ENCODE data around the gene FADS1. TPM values are rescaled to one million over a fixed set of nuclear protein-coding genes. Genes with fewer than 3 reads are reported as not detected.

The FADS1 gene
- total and polyA plus RNA-seq, 2 of the 8 experiments (the other 6 are each of a cell fraction or from before 2014, with no cell fraction given) = 115 to 141 TPM

- H2BK120ac ChIP-seq (replicated peaks; ENCODE audit: low read depth, low read length) = no peak overlapping the region
- H3K27me3 ChIP-seq (replicated peaks in 1 of 4; ENCODE audit: control insufficient read depth in 3 of 4, extremely low read depth in 1 of 4, insufficient read depth in 3 of 4, low read length in 3 of 4) = no peaks in the 10 kb centered on the region
- H2AK5ac ChIP-seq (ENCODE audit: low read depth, low read length) = no peak overlapping the region
- ChIA-PET CTCF (ENCODE audit: partially characterized antibody) (interaction anchor here (0.9 to 2.2 kb wide), 6 partner anchors 12 to 57 kb away, joined by 3 to 8 read pairs (median 4); no protein-coding TSS in a partner anchor), POLR2A (ENCODE audit: partially characterized antibody) (interaction anchor here (1.0 to 2.8 kb wide), 9 partner anchors 9 to 54 kb away, joined by 3 to 7 read pairs (median 4); no protein-coding TSS in a partner anchor)
- no peak overlapping the region for H4K8ac ChIP-seq (ENCODE audit: extremely low read depth, insufficient read depth, low read length)
- no peak overlapping the region for H3K56ac ChIP-seq (replicated peaks; ENCODE audit: insufficient read length, low read depth, low read length)
- no peaks in the 10 kb centered on the region for H3K23me2 ChIP-seq (ENCODE audit: low read depth, low read length)
- H2AFZ ChIP-seq (ENCODE audit: low read length) = no peak overlapping the region
- no peak overlapping the region for H4K5ac ChIP-seq (ENCODE audit: insufficient read length, low read depth, low read length)
- H3K18ac ChIP-seq (ENCODE audit: extremely low read depth, low read length) = no peak overlapping the region
- no peak for FAIRE-seq
- H3K9ac ChIP-seq (replicated peaks in 1 of 4; ENCODE audit: extremely low read depth in 1 of 4, low read depth in 3 of 4, low read length in 3 of 4) = no peak overlapping the region
- H3K4me3 ChIP-seq (ENCODE audit: extremely low read depth in 1 of 4, insufficient read depth in 2 of 4, low read depth in 3 of 4, low read length in 4 of 4) = no peak overlapping the region
- peaks cover 11% of the 10 kb centered on the region for H3K79me1 ChIP-seq (ENCODE audit: low read depth, low read length)
- H2BK12ac ChIP-seq (ENCODE audit: low read depth, low read length) = no peak overlapping the region
- TF ChIP-seq SRF (IDR thresholded peaks at IDR 0.05; ENCODE audit: low read depth, low read length) = no peak
- no peak for TF ChIP-seq RFX5 (IDR thresholded peaks at IDR 0.05; ENCODE audit: borderline replicate concordance, low read depth, low read length)
- peak; percentile 43; the same call in 1 of the 2 replicates for TF ChIP-seq POLR2AphosphoS5 (IDR thresholded peaks at IDR 0.05; ENCODE audit: low read depth, low read length)
- H3K27ac ChIP-seq (ENCODE audit: low read depth, low read length) = no peak overlapping the region
- peaks cover 11 to 38% of the 10 kb centered on the region in 2 experiments for H4K20me1 ChIP-seq (replicated peaks in 1 of 2; ENCODE audit: control insufficient read depth in 1 of 2, insufficient read depth in 2 of 2, low read length in 2 of 2)
- H3K4me1 ChIP-seq (replicated peaks in 1 of 4; ENCODE audit: control insufficient read depth in 3 of 4, insufficient read depth in 4 of 4, low read length in 3 of 4) = no peaks in the 10 kb centered on the region
- no peak overlapping the region for H3K4me2 ChIP-seq (ENCODE audit: insufficient read depth in 1 of 2, low read depth in 2 of 2, low read length in 2 of 2)
- DNase-seq (ENCODE audit: low read depth in 1 of 2, low spot score in 2 of 2) = no peak
- no peaks in the 10 kb centered on the region for H3K79me2 ChIP-seq (ENCODE audit: control insufficient read depth in 1 of 2, insufficient read depth in 2 of 2, low read length in 2 of 2)
- no peak overlapping the region for H2BK20ac ChIP-seq (ENCODE audit: low read length)
- no peaks in the 10 kb centered on the region for H3K9me3 ChIP-seq (ENCODE audit: insufficient read depth in 2 of 2, low read depth in 1 of 2, low read length in 1 of 2)
- H3K14ac ChIP-seq (ENCODE audit: insufficient read length) = no peak overlapping the region
- 92% methylated on average over 17 of the region's 17 CpGs; no CpG with 5 or more reads in 1 of the 2 experiments for WGBS, 2 experiments (ENCODE audit: extremely low coverage in 1 of 2, insufficient coverage in 1 of 2, insufficient read length in 1 of 2, insufficient replicate concordance in 2 of 2, low coverage in 1 of 2, low lambda C conversion rate in 2 of 2, missing lambda C conversion rate in 1 of 2)
- H2BK5ac ChIP-seq (ENCODE audit: low read depth, low read length) = no peak overlapping the region
- peaks cover 31 to 73% (median 62%) of the 10 kb centered on the region in 4 experiments for H3K36me3 ChIP-seq (ENCODE audit: control insufficient read depth in 2 of 4, insufficient read depth in 4 of 4, low read length in 3 of 4)
- H3K4ac ChIP-seq (replicated peaks; ENCODE audit: insufficient read length, low read depth, low read length) = no peak overlapping the region
- H2BK15ac ChIP-seq (ENCODE audit: low read length) = no peak overlapping the region
- H3K23ac ChIP-seq (ENCODE audit: insufficient read length) = no peak overlapping the region
- H4K91ac ChIP-seq (replicated peaks; ENCODE audit: insufficient read length, low read length) = no peak overlapping the region
Measured at GRCh38 chr11:61854206-61854895, 37.5 kb upstream of the FADS1 start.
